ENCODE measurements around the gene MAP3K3.
A peak's percentile ranks its signal among the peaks of the same experiment; 100 is the strongest.

The MAP3K3 gene

GRCh38 chr17:63672856-63673255, 50.6 kb downstream of the MAP3K3 start:
- no peak for TF ChIP-seq USF1 (IDR thresholded peaks at IDR 0.05)

- no peak for TF ChIP-seq REST (IDR thresholded peaks at IDR 0.05; ENCODE audit: low read depth)
- TF ChIP-seq NFIC (IDR thresholded peaks at IDR 0.05) = no peak
- no peak for TF ChIP-seq USF1 (IDR thresholded peaks at IDR 0.05)
- TF ChIP-seq CEBPB (IDR thresholded peaks at IDR 0.05) = no peak
- TF ChIP-seq TEAD4 (IDR thresholded peaks at IDR 0.05) = no peak
- TF ChIP-seq TCF12 (IDR thresholded peaks at IDR 0.05; ENCODE audit: low read depth) = no peak
Measured at GRCh38 chr17:63675231-63675606, 53.0 kb downstream of the MAP3K3 start.

GRCh38 chr17:63675607-63676546, 53.7 kb downstream of the MAP3K3 start:
- peak; percentile 97 for TF ChIP-seq NFIC (IDR thresholded peaks at IDR 0.05)
- peak; percentile 31 for TF ChIP-seq RAD21 (IDR thresholded peaks at IDR 0.05; ENCODE audit: low read depth)
- peak; percentile 42 for TF ChIP-seq MAX (IDR thresholded peaks at IDR 0.05)
- TF ChIP-seq CEBPB (IDR thresholded peaks at IDR 0.05) = no peak
- TF ChIP-seq TCF12 (IDR thresholded peaks at IDR 0.05; ENCODE audit: low read depth) = peak; percentile 67
- peak; percentile 68; the same call in 1 of the 2 replicates for TF ChIP-seq EP300 (IDR thresholded peaks at IDR 0.05; ENCODE audit: borderline replicate concordance)

- TF ChIP-seq EP300 (IDR thresholded peaks at IDR 0.05; ENCODE audit: borderline replicate concordance) (no peak), TCF12 (IDR thresholded peaks at IDR 0.05; ENCODE audit: low read depth) (no peak), NFIC (IDR thresholded peaks at IDR 0.05) (no peak), TEAD4 (IDR thresholded peaks at IDR 0.05) (no peak), MAX (IDR thresholded peaks at IDR 0.05) (no peak), CEBPB (IDR thresholded peaks at IDR 0.05) (no peak), RAD21 (IDR thresholded peaks at IDR 0.05; ENCODE audit: low read depth) (no peak)
Measured at GRCh38 chr17:63676584-63676983, 54.4 kb downstream of the MAP3K3 start.

GRCh38 chr17:63679214-63679613, 57.0 kb downstream of the MAP3K3 start:
- no peak for TF ChIP-seq NFIC (IDR thresholded peaks at IDR 0.05)
- TF ChIP-seq RAD21 (IDR thresholded peaks at IDR 0.05; ENCODE audit: low read depth) = peak; percentile 27
- no peak for TF ChIP-seq YY1 (IDR thresholded peaks at IDR 0.05; ENCODE audit: low read depth)

GRCh38 chr17:63680700-63681099, 58.5 kb downstream of the MAP3K3 start:
- TF ChIP-seq USF1 (IDR thresholded peaks at IDR 0.05) (no peak), FOXM1 (IDR thresholded peaks at IDR 0.05; ENCODE audit: borderline replicate concordance, low read depth) (no peak), REST (IDR thresholded peaks at IDR 0.05; ENCODE audit: low read depth) (no peak), TCF12 (IDR thresholded peaks at IDR 0.05; ENCODE audit: low read depth) (no peak), CREB1 (IDR thresholded peaks at IDR 0.05; ENCODE audit: low read depth) (no peak), YY1 (IDR thresholded peaks at IDR 0.05; ENCODE audit: low read depth) (no peak), TEAD4 (IDR thresholded peaks at IDR 0.05) (no peak), EP300 (IDR thresholded peaks at IDR 0.05; ENCODE audit: borderline replicate concordance) (no peak)

- no peak for TF ChIP-seq EGR1 (IDR thresholded peaks at IDR 0.05)
- TF ChIP-seq TCF12 (IDR thresholded peaks at IDR 0.05; ENCODE audit: low read depth) = no peak
- no peak for TF ChIP-seq TAF1 (IDR thresholded peaks at IDR 0.05; ENCODE audit: low read depth)
- TF ChIP-seq USF1 (IDR thresholded peaks at IDR 0.05) = no peak
Measured at GRCh38 chr17:63681530-63681929, 59.3 kb downstream of the MAP3K3 start.
